Activated CD8-positive, alpha-beta memory T cell treated with anti-CD3 and anti-CD28 coated beads, Interleukin-2, amount 50 U/mL, for 4 hours (primary cell): ENCODE results near the gene ZNF2.
A peak's percentile ranks its signal among the peaks of the same experiment; 100 is the strongest.

Source experiments
- DNase-seq: peaks from one replicate; pipeline ENCODE4 v3.0.0-alpha.2; 2020

Gene ZNF2

GRCh38 chr2:95165371-95166064, at the start of gene ZNF2:
Gene ZNF2 (plus strand): TSS chr2:95165809. CDS start chr2:95176227, 10,418 bp downstream.
- peak; percentile 98 for DNase-seq

GRCh38 chr2:95121093-95121406, 44.6 kb upstream of the ZNF2 start:
- DNase-seq, result no peak

GRCh38 chr2:95121407-95122196, 44.0 kb upstream of the ZNF2 start, which contains the start of gene MRPS5:
Gene MRPS5 (minus strand): TSS chr2:95121808. CDS start chr2:95121791, 17 bp downstream.
- DNase-seq, result peak; percentile 90

GRCh38 chr2:95122197-95122551, 43.4 kb upstream of the ZNF2 start:
- DNase-seq, result no peak

GRCh38 chr2:95138702-95139101, 26.9 kb upstream of the ZNF2 start:
- no peak for DNase-seq

- no peak for DNase-seq
These were observed 21.8 kb upstream of the ZNF2 start for GRCh38 chr2:95143838-95144237.

GRCh38 chr2:95149397-95149984, 16.1 kb upstream of the ZNF2 start:
- DNase-seq, result no peak

GRCh38 chr2:95158441-95158840, 7.2 kb upstream of the ZNF2 start:
- DNase-seq, result no peak

GRCh38 chr2:95158891-95159619, 6.6 kb upstream of the ZNF2 start:
- no peak for DNase-seq

GRCh38 chr2:95159690-95160449, 5.7 kb upstream of the ZNF2 start, which contains the start of gene ZNF514:
Gene ZNF514 (minus strand): TSS chr2:95159848. CDS start chr2:95153253, 6,595 bp downstream.
- DNase-seq, result peak; percentile 78

- DNase-seq, result no peak
These were observed 609 bp upstream of the ZNF2 start for GRCh38 chr2:95165030-95165370.

- DNase-seq, result no peak
These were observed 605 bp downstream of the ZNF2 start for GRCh38 chr2:95166065-95166763.

- no peak for DNase-seq
These were observed 6.3 kb downstream of the ZNF2 start for GRCh38 chr2:95171902-95172301.

- DNase-seq, result no peak
These were observed 8.5 kb downstream of the ZNF2 start for GRCh38 chr2:95174031-95174542.

- no peak for DNase-seq
These were observed 13.8 kb downstream of the ZNF2 start for GRCh38 chr2:95179451-95179850.

- no peak for DNase-seq
These were observed 16.2 kb downstream of the ZNF2 start for GRCh38 chr2:95181774-95182173.

- DNase-seq, result no peak
These were observed 19.6 kb downstream of the ZNF2 start for GRCh38 chr2:95185197-95185596.

- DNase-seq, result no peak
These were observed 20.4 kb downstream of the ZNF2 start for GRCh38 chr2:95185973-95186372.

GRCh38 chr2:95192956-95193355, 27.3 kb downstream of the ZNF2 start:
- peak; percentile 51 for DNase-seq

GRCh38 chr2:95203911-95204310, 38.3 kb downstream of the ZNF2 start:
- DNase-seq, result no peak

GRCh38 chr2:95204396-95204795, 38.8 kb downstream of the ZNF2 start:
- no peak for DNase-seq

GRCh38 chr2:95206096-95206495, 40.5 kb downstream of the ZNF2 start:
- DNase-seq, result no peak
